Erythroblast (primary cell): Measurements from ENCODE around the gene PIK3CA.
"Not testable (repeated sequence)": the region's sequence is repeated elsewhere in the genome, so short reads cannot be mapped to it uniquely, and the experiment has no call there.

ENCODE experiments used
- GATA1 ChIP-seq: IDR thresholded peaks from 2 replicates; pipeline ENCODE4 v1.6.1; 2011; ENCODE audit warnings: low read depth, mild to moderate bottlenecking, control low read depth, low read length, moderate library complexity
- POLR2A ChIP-seq: IDR thresholded peaks from 2 replicates; pipeline ENCODE4 v1.6.1; 2011; ENCODE audit warnings: mild to moderate bottlenecking, low read length

DNA sequence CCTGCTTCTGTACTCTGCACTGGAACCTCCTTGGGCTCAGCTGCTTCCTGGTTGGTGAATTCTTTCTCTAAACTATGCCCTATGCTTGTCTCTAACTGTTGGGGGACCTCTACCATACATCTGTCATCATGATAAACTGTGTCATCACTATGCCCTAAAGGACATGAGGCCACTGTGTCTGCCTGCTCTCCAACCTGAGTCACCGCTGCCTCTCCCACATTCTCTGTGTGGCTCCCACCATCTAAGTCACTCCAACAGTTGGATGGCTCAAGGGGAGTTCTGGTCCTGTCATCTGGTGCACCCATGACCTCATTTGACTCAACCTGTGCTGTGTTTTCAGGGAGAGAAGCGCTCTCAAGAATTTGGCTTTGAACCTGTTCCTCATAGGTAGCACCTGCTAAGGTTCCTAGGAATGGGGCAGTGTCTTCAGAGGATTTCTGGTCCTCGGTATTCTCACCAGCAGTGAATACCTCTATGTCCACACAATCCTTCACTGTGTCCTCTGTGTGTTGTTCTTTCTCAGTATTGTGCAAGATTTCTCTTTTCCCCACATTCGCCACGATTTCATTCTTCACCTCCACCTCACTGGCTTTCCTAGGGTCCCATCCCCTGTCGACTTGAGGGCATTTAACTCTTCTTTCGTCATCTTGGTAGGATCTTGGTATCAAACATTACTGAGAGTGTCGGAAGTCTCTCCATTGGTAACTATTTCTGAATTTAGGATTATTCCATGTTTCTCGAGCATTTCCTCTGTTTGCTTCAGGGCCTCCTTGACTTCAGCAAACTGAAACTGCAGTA is 112.0 kb downstream of the PIK3CA start:
- TF ChIP-seq POLR2A, GATA1: not testable (repeated sequence)
